ENCODE measurements around the gene MGST3.
"Not testable (repeated sequence)": the region's sequence is repeated elsewhere in the genome, so short reads cannot be mapped to it uniquely, and the experiment has no call there.

The MGST3 gene

GRCh38 chr1:165630629-165631341 lies at the start of gene MGST3:
TSS of gene MGST3 (plus strand) at chr1:165631234. CDS start at chr1:165649848, 18,614 bp downstream.
- peak; percentile 89 for DNase-seq

- no peak for DNase-seq
Measured at GRCh38 chr1:165581926-165582325, 49.1 kb upstream of the MGST3 start.

GRCh38 chr1:165586398-165586797 lies 44.6 kb upstream of the MGST3 start:
- DNase-seq = no peak

- DNase-seq = not testable (repeated sequence)
Measured at GRCh38 chr1:165591391-165591790, 39.6 kb upstream of the MGST3 start.

- DNase-seq = peak; percentile 17
Measured at GRCh38 chr1:165592945-165593823, 37.9 kb upstream of the MGST3 start.

DNA sequence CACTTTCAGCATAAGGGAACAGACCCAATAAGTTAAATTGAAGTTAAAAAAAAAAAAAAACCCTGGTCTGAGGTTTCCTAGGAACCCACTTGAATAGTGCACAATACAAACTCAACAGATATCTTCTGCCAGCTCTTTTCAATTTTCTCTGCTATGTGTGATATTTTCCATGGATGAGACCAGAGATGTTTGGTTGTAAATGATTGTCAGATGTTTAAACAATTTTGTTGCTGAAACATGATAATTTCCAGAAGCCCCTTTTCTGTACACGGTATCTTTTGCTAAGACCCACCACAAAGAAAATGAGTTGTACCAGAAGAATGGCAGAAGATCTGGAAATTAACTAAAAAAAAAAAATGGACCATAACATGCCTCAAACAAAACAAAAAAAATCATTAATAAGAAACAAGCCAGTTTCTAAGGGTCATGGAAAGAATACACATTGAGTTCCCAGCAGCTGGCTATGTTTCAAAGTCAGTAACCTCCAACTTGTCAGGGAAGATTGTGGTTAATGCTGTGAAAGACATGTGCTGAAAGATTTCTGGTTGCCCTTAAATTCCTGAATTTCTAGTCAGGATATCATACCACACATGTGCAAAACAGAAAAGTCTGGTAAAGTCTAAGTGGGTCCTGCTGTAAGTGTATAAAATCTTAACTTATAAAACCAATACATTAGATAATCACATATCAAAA lies 35.6 kb upstream of the MGST3 start:
- no peak for DNase-seq

DNA sequence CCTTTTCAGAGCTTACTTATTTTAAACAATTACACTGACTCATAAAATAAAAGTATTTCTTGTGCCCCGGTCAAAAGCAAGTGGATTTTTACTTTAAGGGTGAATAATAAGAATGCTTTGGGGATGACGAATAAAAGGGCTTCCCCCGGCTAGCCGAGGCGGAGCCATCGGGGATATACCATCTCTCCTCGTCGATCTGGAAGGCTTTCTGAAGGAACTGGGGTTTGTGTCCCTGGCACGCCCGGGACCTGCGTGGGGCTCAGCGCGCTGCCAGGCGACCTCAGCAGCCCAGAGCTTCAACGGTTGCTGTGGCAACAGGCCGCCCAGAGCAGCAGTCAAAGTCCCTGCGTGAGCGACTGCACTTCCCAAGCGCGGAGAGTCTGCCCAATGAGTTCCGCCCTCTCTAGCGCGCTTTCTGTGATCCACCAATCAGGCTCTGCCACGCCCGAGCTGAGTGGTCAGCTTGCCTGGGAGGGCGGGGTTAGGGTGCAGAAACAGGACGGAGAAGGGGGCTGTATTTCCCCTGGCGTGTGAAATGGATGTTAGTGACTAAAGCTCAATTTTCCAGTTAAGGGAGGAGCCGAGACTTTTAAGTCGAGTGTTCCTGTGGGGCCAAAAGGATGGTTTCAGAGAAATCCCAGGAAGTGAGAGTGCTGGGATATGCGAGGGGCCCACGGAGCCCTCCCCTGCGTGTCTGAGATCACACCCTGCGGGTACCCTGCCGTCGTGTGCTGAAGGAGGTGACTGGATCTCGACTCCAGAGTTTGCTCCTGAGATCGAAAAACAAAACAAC lies 33.0 kb upstream of the MGST3 start:
- peak; percentile 86 for DNase-seq

GRCh38 chr1:165598676-165599059 lies 32.4 kb upstream of the MGST3 start:
- no peak for DNase-seq

DNA sequence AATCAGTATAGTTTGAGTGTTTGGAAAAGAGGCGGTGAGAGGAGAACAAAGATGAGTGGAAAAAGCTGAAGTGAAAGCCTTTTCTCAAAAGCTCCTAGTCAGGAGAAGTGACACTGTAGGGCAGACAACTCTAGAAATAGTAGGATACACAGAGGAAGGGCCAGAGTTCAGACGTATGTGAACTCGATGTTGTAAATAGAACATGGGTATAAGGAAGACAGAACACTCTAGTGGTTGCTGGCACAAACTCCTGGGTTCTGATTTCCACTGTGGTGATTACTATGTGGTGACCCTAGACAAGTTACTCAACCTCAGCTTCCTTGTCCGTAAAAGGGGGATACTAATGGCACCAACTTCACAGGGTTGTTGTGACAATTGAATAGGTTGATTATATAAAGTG lies 30.2 kb upstream of the MGST3 start:
- no peak for DNase-seq

DNA sequence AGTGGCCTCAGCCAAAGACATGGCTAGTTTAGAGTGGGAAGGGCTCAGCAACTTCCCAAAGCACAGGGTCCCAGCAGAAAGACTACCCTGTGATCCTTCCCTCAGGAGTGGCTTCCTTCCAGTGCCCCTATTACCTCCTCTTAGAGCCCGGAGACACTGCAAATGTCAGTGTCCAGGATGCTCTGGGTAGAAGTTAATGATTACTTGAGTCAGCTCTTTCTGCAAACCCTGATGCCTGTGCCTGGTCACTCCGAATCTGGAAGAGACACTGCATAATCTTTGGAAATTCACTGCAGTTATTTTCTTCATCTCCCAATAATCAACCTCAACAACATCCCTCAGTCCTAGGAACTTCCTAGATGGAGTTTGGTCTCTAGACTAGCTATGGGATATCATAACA lies 27.2 kb upstream of the MGST3 start:
- no peak for DNase-seq

DNA sequence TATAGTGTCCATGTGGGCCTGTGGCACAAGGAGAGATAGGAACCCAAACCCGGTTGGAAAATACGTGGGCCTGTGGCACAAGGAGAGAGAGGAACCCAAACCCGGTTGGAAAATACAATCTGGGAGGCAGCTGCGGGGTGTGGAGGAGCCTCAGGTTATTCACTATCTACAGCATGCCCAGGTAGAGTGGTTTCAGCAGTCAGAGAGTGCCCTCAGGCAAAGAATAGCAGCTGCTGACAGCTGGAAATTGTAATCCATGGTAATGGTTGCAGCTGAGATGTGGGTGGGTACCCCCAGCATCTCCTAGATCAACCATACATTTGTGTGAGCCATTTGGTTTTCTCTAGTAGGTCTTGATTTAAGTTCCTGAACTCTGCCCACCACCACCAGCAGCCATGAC lies 25.8 kb upstream of the MGST3 start:
- DNase-seq = no peak

GRCh38 chr1:165606676-165607075 lies 24.4 kb upstream of the MGST3 start:
- DNase-seq = not testable (repeated sequence)

- DNase-seq = no peak
Measured at GRCh38 chr1:165610866-165611265, 20.2 kb upstream of the MGST3 start.

GRCh38 chr1:165612062-165612461 lies 19.0 kb upstream of the MGST3 start:
- DNase-seq = no peak

GRCh38 chr1:165616054-165616612 lies 14.9 kb upstream of the MGST3 start:
- no peak for DNase-seq

GRCh38 chr1:165616987-165617546 lies 14.0 kb upstream of the MGST3 start:
- DNase-seq = no peak

- DNase-seq = no peak
Measured at GRCh38 chr1:165619647-165620151, 11.3 kb upstream of the MGST3 start.

DNA sequence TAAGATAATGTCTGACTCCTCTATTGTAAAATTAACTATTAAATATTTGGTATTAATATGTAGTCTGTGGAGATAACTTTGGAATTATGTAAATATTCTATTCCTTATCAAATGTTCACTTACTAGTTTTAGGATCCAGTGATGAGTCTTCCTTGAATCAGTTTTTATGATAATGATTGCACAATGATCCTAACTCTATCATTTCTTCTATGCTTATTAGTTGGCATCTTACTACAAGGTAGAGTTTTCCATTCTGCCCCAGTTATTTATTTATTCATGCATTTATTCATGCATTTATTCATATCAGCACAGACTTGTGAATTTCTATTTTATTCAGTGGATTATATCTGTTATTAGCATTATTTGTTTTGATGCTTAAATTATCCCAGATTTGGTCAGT lies 7.4 kb upstream of the MGST3 start:
- DNase-seq = no peak

- no peak for DNase-seq
Measured at GRCh38 chr1:165624441-165624840, 6.6 kb upstream of the MGST3 start.

DNA sequence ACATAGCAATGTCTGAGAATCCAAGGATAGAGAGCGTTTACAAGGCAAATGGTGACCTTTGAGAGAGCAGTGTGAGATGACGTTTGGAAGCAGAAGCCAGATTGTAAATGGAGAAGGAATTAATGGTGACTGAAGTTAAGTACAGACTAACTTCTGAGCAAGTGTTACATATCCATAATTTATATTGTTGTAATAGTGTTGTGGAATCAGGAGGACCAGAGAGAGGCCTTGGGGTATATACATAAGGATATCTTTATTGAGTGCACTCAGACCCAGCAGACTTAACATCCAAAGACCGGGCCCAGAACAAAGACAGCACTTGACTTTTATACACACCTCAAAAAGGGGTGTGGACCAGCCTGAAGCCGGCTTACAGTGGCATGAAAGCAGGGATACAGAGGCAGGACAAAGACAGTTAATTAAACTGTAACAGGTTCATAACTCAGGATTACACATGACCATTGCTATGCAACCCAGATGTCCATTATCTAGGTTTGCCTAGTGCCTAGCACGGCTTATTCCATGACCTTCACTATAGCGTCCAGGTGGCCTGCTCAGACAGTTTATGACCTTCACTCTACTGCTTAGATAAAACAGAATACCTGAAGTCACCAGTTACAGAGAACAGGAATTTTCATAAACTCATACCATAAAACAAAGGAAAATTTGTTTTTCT lies 2.7 kb upstream of the MGST3 start:
- DNase-seq = no peak

DNA sequence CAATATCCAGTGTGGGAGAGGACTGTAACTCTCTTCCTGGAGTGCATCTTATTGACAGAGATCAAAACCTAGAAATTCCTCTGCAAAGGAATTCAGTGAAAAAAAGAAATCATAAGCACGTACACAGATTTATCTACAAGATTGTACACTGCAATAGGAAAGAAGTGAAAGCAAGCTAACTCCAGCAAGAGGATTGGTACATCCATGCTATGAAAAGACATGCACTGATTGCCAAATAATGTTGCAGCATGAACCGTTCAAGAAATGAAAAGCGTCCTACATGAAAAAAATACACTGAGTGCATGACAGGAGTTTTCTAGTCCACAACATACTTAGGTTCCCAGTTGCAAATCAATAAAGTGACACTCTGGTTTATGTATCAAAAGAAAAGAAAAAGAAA lies 1.9 kb upstream of the MGST3 start:
- DNase-seq = no peak

Measured in NCI-H2081 treated with DMSO at 0.1 percent for 48 hours (cell line).